Measurements from ENCODE around the gene PSMB7.

PSMB7 gene

GRCh38 chr9:124345063-124345462, 70.2 kb downstream of the PSMB7 start:
- no peak for DNase-seq (ENCODE audit: low spot score)

GRCh38 chr9:124344291-124345050, 70.8 kb downstream of the PSMB7 start:
- no peak for DNase-seq (ENCODE audit: low spot score)

- no peak for DNase-seq (ENCODE audit: low spot score)
Measured at GRCh38 chr9:124343533-124344290, 71.5 kb downstream of the PSMB7 start.

- peak; percentile 95 for DNase-seq (ENCODE audit: low spot score)
Measured at GRCh38 chr9:124342776-124343485, 72.3 kb downstream of the PSMB7 start.

- DNase-seq (ENCODE audit: low spot score), result no peak
Measured at GRCh38 chr9:124342402-124342775, 72.9 kb downstream of the PSMB7 start.

- no peak for DNase-seq (ENCODE audit: low spot score)
Measured at GRCh38 chr9:124341455-124342170, 73.6 kb downstream of the PSMB7 start.

- DNase-seq (ENCODE audit: low spot score), result no peak
Measured at GRCh38 chr9:124340219-124341069, 74.8 kb downstream of the PSMB7 start.

- no peak for DNase-seq (ENCODE audit: low spot score)
Measured at GRCh38 chr9:124339603-124340146, 75.6 kb downstream of the PSMB7 start.

- DNase-seq (ENCODE audit: low spot score), result no peak
Measured at GRCh38 chr9:124337562-124337961, 77.7 kb downstream of the PSMB7 start.

GRCh38 chr9:124335320-124335707, 79.9 kb downstream of the PSMB7 start:
- DNase-seq (ENCODE audit: low spot score), result no peak

- no peak for DNase-seq (ENCODE audit: low spot score)
Measured at GRCh38 chr9:124334568-124335319, 80.5 kb downstream of the PSMB7 start.

GRCh38 chr9:124333203-124333579, 82.1 kb downstream of the PSMB7 start:
- no peak for DNase-seq (ENCODE audit: low spot score)

- DNase-seq (ENCODE audit: low spot score), result no peak
Measured at GRCh38 chr9:124332361-124333202, 82.7 kb downstream of the PSMB7 start.

GRCh38 chr9:124331580-124331979, 83.7 kb downstream of the PSMB7 start:
- DNase-seq (ENCODE audit: low spot score), result no peak

GRCh38 chr9:124330011-124330697, 85.1 kb downstream of the PSMB7 start:
- no peak for DNase-seq (ENCODE audit: low spot score)

GRCh38 chr9:124329206-124329792, 85.9 kb downstream of the PSMB7 start:
- DNase-seq (ENCODE audit: low spot score), result no peak

GRCh38 chr9:124328285-124328684, 87.0 kb downstream of the PSMB7 start:
- no peak for DNase-seq (ENCODE audit: low spot score)

- no peak for DNase-seq (ENCODE audit: low spot score)
Measured at GRCh38 chr9:124327491-124327890, 87.8 kb downstream of the PSMB7 start.

Data from AG08395 (cell line).